Retinal pigment epithelial cell (primary cell): Measurements from ENCODE around the gene RARS1.
A peak's percentile ranks its signal among the peaks of the same experiment; 100 is the strongest.

Experiments used
- DNase-seq: peaks from one replicate; pipeline ENCODE4 v3.0.0-alpha.2; 2010; ENCODE audit warnings: low read depth
- H3K4me3 ChIP-seq: 2 replicates; pipeline ENCODE4 v1.5.1; 2011; ENCODE audit warnings: mild to moderate bottlenecking, low read length, control low read depth, moderate library complexity
- TF ChIP-seq, protein P1 (sequence below): conservative IDR thresholded peaks from 2 replicates; pipeline ENCODE4 v1.5.1; 2011; ENCODE audit warnings: low read depth, low read length, control low read depth, inconsistent platforms

Gene RARS1

DNA sequence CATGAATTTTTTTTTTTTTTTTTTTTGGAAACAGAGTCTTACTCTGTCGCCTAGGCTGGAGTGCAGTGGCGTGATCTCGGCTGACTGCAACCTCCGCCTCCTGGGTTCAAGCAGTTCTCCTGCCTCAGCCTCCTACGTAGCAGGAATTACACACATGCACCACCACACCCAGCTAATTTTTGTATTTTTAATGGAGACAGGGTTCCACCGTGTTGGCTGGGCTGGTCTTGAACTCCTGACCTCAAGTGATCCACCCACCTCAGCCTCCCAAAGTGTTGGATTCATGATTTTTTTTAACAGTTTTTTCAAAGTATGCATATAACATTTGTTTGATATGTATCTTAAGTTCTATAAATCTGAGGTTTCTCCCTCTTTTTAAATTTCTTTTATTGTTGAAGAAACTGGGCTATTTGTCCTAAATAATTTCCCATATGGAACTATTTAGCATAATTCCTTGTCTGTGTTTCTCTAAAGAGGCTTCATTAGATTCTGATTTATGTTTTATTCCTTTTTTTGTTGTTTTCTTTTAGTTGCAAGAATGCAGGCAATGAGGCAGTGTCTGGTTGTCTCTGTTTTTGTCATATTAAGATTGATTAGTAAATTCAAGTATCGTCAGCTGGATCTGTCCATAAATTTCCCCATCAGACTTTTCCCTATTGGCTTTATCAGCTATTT, 16.4 kb downstream of the RARS1 start:
- DNase-seq, result no peak
- TF ChIP-seq, protein P1, sequence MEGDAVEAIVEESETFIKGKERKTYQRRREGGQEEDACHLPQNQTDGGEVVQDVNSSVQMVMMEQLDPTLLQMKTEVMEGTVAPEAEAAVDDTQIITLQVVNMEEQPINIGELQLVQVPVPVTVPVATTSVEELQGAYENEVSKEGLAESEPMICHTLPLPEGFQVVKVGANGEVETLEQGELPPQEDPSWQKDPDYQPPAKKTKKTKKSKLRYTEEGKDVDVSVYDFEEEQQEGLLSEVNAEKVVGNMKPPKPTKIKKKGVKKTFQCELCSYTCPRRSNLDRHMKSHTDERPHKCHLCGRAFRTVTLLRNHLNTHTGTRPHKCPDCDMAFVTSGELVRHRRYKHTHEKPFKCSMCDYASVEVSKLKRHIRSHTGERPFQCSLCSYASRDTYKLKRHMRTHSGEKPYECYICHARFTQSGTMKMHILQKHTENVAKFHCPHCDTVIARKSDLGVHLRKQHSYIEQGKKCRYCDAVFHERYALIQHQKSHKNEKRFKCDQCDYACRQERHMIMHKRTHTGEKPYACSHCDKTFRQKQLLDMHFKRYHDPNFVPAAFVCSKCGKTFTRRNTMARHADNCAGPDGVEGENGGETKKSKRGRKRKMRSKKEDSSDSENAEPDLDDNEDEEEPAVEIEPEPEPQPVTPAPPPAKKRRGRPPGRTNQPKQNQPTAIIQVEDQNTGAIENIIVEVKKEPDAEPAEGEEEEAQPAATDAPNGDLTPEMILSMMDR, result no peak
- H3K4me3 ChIP-seq, result no peak overlapping the region

DNA sequence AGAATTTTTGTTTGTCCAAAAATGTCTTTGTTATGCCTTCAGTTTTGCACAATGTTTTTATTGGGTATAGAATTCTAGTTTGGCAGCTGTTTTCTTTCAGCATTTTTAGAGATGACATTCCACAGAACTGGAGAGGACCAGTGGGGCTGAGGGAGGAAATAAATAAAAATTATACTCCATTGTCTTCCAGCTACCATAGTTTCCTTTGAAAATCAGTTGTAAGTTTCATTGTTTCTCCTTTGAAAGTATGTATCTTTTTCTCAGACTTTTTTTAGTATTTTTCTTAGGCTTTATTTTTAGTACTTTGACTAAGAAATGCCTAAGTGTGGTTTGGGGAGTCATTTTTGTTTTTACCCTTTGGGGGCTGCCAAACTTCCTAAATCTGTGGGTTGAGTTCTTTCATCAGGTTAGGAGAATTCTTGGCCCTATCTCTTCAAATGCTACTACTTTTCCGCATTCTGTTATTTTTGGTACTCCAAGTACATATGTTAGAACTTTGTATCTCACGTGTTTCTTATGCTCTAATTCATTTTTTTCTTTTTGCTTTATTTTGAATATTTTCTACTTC, 27.7 kb downstream of the RARS1 start:
- no peak for DNase-seq
- no peak overlapping the region for H3K4me3 ChIP-seq
- TF ChIP-seq, protein P1, result no peak

DNA sequence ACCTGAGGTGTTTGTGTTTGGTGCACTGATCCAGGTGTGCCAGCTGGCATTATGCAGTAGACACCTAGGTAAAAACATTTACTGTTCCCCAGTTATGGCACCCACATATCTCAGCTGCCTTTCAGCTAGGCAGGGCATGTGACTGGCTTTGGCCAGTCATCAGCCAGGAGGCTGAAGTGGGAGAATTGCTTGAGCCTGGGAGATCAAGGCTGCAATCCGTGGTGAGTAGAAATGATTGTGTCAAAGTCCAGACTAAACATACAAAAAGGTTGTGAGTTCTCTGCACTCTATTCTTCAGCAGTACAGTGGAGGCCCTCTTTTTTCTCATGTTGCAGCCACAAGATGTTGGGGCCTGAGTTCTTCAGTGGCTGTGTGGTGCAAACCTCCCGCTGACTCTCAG, 39.6 kb downstream of the RARS1 start:
- TF ChIP-seq, protein P1, result no peak
- H3K4me3 ChIP-seq, result no peak overlapping the region
- DNase-seq, result no peak

DNA sequence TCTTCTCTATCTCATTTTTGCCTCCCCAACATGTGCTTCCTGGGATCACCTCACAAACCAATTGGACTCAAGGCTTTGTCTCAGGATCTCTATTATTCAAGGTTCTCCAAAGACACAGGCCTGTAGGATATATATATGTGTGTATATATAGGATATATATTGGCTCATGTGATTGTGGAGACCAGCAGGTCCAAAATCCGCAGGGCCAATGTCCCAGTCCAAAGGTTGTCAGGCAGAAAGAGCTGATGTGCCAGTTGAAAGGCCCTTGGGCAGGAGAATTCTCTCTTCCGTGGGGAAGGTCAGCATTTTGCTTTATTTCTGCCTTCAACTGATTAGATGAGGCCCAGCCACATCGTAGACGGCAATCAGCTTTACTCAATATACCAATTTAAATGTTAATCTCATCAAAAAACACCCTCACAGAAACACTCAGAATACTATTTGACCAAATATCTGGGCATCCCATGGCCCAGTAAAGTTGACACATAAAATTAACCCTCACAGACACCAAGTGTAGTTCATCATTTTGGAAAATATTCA, 41.6 kb downstream of the RARS1 start:
- TF ChIP-seq, protein P1, result no peak
- no peak for DNase-seq

DNA sequence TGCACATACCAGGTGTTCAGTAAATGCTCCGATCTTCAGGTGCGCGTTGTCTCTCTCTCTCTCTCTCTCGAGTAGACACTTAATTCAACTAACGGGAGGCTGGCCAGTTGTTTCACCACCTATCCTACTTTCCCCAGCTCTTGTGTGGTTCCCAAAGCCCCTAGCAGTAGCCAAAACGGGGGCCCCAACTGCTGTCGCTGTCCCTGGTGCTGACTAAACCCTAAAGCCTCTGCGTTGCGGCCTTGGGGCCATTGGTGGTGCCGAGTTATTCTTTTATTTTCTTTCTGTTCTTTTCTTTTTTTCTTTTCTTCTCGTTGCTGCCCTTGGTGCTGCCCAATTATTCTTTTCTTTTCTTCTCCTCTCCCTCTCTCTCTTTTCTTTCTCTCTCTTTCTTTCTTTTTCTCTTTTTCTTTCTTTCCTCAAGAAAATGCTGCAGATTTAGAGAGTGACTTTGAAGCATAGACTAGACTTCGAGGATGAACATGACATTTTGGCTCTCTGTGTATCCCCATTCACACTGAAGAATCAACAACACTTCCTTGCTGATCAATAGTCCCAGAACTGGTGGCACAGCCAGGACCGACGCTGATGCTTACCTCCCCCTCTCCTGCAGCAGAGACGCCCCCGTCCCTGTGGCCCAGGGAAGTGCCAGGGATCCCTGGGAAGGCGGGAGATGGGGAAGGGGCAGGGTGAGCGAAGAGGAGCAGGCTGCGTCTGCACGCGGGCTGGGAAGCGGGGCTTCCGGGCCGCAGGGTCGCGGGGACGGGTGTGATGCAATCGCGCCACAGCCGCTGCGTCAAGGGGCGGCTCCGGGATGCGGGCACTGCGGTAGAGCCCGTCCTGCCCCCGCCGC, 42.5 kb downstream of the RARS1 start, which contains the start of gene FBLL1:
Gene FBLL1 (plus strand): TSS at position 785 of the 853 bp plus-strand sequence. CDS start 200 bp downstream, outside the sequence.
- TF ChIP-seq, protein P1, result no peak
- H3K4me3 ChIP-seq, result peak within 1 kb of the TSS; percentile 41
- no peak for DNase-seq

More for the DNA sequence above, 41.6 kb downstream of the RARS1 start:
- no peak overlapping the region for H3K4me3 ChIP-seq

DNA sequence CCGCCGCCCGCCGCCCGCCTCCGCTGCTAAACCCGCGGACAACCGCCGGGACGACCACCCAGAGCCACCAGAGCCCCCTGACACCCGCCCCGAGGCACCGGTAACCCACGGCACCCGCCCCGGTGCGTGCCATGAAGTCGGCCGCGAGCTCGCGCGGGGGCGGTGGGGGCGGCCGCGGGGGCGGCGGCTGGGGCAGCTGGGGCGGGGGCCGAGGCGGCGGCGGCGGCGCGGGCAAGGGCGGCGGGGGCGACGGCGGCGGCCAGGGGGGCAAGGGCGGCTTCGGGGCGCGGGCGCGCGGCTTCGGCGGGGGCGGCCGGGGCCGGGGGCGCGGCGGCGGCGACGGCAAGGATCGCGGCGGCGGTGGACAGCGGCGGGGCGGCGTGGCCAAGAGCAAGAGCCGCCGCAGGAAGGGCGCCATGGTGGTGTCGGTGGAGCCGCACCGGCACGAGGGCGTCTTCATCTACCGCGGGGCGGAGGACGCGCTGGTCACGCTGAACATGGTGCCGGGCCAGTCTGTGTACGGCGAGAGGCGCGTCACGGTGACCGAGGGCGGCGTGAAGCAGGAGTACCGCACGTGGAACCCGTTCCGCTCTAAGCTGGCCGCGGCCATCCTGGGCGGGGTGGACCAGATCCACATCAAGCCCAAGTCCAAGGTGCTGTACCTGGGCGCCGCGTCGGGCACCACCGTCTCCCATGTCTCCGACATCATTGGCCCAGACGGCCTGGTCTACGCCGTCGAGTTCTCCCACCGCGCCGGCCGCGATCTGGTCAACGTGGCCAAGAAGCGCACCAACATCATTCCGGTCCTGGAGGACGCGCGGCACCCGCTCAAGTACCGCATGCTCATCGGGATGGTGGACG, 43.3 kb downstream of the RARS1 start:
- TF ChIP-seq, protein P1, result no peak
- no peak for DNase-seq
- H3K4me3 ChIP-seq, result peak overlapping the region; percentile 41
